Measurements from ENCODE around the gene KCTD20. TPM values are rescaled to one million over a fixed set of nuclear protein-coding genes. Genes with fewer than 3 reads are reported as not detected.

KCTD20 gene
- polyA plus RNA-seq, 1 donor from 2014 or later, result 32.4 TPM

GRCh38 chr6:36492621-36493020 is 49.8 kb downstream of the KCTD20 start:
- peaks cover 3% of the 10 kb centered on the region for H3K36me3 ChIP-seq (ENCODE audit: insufficient read depth, low read length)
- H3K9me2 ChIP-seq (ENCODE audit: insufficient read depth, low read length), result no peaks in the 10 kb centered on the region
- H3K9ac ChIP-seq (ENCODE audit: low read length), result no peak overlapping the region
- H4K20me1 ChIP-seq (ENCODE audit: insufficient read depth), result no peaks in the 10 kb centered on the region
- H3K27ac ChIP-seq (ENCODE audit: low read length), result no peak overlapping the region
- no peak overlapping the region for H3K4me2 ChIP-seq (ENCODE audit: low read length)
- no peaks in the 10 kb centered on the region for H3K27me3 ChIP-seq (ENCODE audit: insufficient read depth, low read depth, low read length)
- H2AFZ ChIP-seq (ENCODE audit: low read depth, low read length), result no peak overlapping the region
- H3F3A ChIP-seq (ENCODE audit: insufficient read depth, low read length, poor library complexity, severe bottlenecking), result no peaks in the 10 kb centered on the region
- no peak overlapping the region for H3K4me3 ChIP-seq (ENCODE audit: low read length)
- no peaks in the 10 kb centered on the region for H3K79me2 ChIP-seq (replicated peaks; ENCODE audit: insufficient read depth, low read length)
- H3K9me3 ChIP-seq (ENCODE audit: low read length), result no peaks in the 10 kb centered on the region
- TF ChIP-seq RAD21 (conservative IDR thresholded peaks at IDR 0.05) (no peak), TAF1 (IDR thresholded peaks at IDR 0.05; ENCODE audit: low read depth) (no peak), EP300 (conservative IDR thresholded peaks at IDR 0.05; ENCODE audit: poor library complexity, severe bottlenecking) (no peak), EZH2 (IDR thresholded peaks at IDR 0.05; ENCODE audit: borderline replicate concordance, insufficient read depth, low read length, poor library complexity, severe bottlenecking) (no peak), SMC3 (conservative IDR thresholded peaks at IDR 0.05; ENCODE audit: poor library complexity) (no peak), CTCF (IDR thresholded peaks at IDR 0.05; ENCODE audit: poor library complexity, severe bottlenecking) (no peak), MXI1 (conservative IDR thresholded peaks at IDR 0.05; ENCODE audit: poor library complexity, severe bottlenecking) (no peak), POLR2AphosphoS5 (IDR thresholded peaks at IDR 0.05) (no peak)
- TF ChIP-seq, protein P1, sequence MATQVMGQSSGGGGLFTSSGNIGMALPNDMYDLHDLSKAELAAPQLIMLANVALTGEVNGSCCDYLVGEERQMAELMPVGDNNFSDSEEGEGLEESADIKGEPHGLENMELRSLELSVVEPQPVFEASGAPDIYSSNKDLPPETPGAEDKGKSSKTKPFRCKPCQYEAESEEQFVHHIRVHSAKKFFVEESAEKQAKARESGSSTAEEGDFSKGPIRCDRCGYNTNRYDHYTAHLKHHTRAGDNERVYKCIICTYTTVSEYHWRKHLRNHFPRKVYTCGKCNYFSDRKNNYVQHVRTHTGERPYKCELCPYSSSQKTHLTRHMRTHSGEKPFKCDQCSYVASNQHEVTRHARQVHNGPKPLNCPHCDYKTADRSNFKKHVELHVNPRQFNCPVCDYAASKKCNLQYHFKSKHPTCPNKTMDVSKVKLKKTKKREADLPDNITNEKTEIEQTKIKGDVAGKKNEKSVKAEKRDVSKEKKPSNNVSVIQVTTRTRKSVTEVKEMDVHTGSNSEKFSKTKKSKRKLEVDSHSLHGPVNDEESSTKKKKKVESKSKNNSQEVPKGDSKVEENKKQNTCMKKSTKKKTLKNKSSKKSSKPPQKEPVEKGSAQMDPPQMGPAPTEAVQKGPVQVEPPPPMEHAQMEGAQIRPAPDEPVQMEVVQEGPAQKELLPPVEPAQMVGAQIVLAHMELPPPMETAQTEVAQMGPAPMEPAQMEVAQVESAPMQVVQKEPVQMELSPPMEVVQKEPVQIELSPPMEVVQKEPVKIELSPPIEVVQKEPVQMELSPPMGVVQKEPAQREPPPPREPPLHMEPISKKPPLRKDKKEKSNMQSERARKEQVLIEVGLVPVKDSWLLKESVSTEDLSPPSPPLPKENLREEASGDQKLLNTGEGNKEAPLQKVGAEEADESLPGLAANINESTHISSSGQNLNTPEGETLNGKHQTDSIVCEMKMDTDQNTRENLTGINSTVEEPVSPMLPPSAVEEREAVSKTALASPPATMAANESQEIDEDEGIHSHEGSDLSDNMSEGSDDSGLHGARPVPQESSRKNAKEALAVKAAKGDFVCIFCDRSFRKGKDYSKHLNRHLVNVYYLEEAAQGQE (IDR thresholded peaks at IDR 0.05; ENCODE audit: borderline replicate concordance), result no peak

- no peaks in the 10 kb centered on the region for H3K9me2 ChIP-seq (ENCODE audit: insufficient read depth, low read length)
- no peak overlapping the region for H3K27ac ChIP-seq (ENCODE audit: low read length)
Measured at GRCh38 chr6:36493319-36493718, 50.5 kb downstream of the KCTD20 start.

More at GRCh38 chr6:36493319-36493718, 50.5 kb downstream of the KCTD20 start:
- Histone ChIP-seq H3K9me3 (ENCODE audit: low read length) (no peaks in the 10 kb centered on the region), H4K20me1 (ENCODE audit: insufficient read depth) (no peaks in the 10 kb centered on the region), H3K4me3 (ENCODE audit: low read length) (no peak overlapping the region), H2AFZ (ENCODE audit: low read depth, low read length) (no peak overlapping the region), H3K4me2 (ENCODE audit: low read length) (no peak overlapping the region), H3K79me2 (replicated peaks; ENCODE audit: insufficient read depth, low read length) (no peaks in the 10 kb centered on the region), H3F3A (ENCODE audit: insufficient read depth, low read length, poor library complexity, severe bottlenecking) (no peaks in the 10 kb centered on the region), H3K9ac (ENCODE audit: low read length) (no peak overlapping the region), H3K36me3 (ENCODE audit: insufficient read depth, low read length) (peaks cover 3% of the 10 kb centered on the region), H3K27me3 (ENCODE audit: insufficient read depth, low read depth, low read length) (no peaks in the 10 kb centered on the region)
- TF ChIP-seq TAF1 (IDR thresholded peaks at IDR 0.05; ENCODE audit: low read depth) (no peak), POLR2AphosphoS5 (IDR thresholded peaks at IDR 0.05) (no peak), RAD21 (conservative IDR thresholded peaks at IDR 0.05) (no peak), SMC3 (conservative IDR thresholded peaks at IDR 0.05; ENCODE audit: poor library complexity) (no peak), CTCF (IDR thresholded peaks at IDR 0.05; ENCODE audit: poor library complexity, severe bottlenecking) (no peak)
- TF ChIP-seq, protein P1 (IDR thresholded peaks at IDR 0.05; ENCODE audit: borderline replicate concordance), result no peak
